ENCODE results near the gene NR1D2. TPM values are rescaled to one million over a fixed set of nuclear protein-coding genes. Genes with fewer than 3 reads are reported as not detected.
"Not testable (repeated sequence)": the region's sequence is repeated elsewhere in the genome, so short reads cannot be mapped to it uniquely, and the experiment has no call there.

The NR1D2 gene
- polyA plus RNA-seq (2013, experiment 1 of 2; ENCODE audit: insufficient read length), result 15.4 TPM
- polyA plus RNA-seq (2013, experiment 2 of 2; ENCODE audit: insufficient read length), result 17.0 TPM

DNA sequence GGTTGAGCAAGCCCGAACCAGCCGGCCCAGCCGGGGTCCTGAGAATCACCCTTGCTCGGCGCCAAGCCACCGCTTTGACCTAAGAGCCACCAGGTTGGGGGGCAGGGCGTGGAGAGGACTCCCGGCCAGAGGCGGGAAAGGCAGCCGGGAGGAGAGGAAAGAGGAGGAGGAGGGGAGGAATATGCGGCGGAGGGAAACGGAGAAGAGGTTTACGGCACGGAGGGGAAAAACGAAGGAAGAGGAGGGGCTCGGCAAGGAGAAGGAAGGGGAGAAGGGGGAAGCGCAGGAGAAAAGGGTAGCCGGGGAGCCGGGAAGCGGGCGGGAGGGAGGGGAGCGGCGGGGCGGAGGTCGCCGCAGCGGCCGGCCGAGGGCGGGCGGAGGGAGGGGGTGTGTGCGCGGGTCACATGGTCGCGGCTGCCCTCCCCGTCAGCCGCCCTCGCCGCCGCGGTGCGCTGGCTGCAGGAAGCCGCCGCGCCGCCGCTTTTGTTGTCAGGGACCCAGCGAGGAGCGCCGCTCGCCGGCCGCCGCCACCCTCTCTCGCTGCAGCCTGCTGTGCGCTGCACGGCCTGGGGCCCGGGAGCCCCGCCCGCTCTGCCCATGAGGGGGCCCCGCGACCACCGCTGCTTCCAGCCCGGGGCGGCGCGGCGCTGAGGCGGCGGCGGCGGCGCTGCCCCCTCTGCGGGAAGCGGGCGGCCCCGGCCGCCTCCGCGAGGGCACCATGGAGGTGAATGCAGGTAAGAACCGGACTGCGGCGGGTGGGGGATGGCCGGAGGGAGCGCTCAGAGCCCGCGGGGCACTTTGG is at the start of gene NR1D2:
NR1D2 (plus strand) TSS at position 426 of the 802 bp plus-strand sequence; CDS start at position 719, 293 bp downstream.
- peak; percentile 87 for DNase-seq

DNA sequence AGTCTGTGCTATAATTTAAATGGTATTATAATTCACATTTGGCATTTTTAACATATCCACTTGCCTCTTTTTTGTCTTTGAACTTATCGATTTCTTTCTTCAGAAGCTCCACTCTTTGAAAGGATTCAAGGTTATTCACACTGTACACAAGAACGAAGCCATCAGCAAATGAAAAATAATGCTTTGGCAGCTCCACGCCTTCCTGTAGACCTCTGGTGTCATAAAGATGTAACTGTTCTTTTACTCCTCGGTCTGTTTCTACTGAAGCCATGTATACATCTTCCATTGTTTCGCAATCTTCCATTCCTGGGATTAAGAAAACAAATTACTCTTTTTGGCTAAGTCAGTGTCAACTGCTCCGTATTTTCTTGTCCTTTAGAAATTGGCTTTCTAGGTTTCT is 44.3 kb upstream of the NR1D2 start:
- DNase-seq, result peak; percentile 63

DNA sequence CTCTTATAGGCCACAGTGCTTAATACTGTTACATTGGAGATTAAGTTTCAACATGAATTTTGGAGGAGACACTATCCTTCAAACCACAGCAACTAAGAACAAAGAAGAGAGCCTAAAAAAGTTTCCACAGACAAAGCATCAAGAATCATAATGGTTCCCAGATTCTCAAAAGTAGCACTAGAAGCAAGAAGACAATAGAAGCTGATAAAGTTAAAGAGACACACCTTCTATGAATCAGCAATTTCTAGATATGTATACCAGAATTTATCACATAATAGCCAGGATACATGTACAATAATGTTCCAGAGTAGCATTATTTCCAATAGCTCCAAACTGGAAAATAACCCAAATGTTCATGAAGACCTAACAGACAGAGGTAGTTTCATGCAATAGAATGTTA is 40.5 kb upstream of the NR1D2 start:
- DNase-seq, result no peak

DNA sequence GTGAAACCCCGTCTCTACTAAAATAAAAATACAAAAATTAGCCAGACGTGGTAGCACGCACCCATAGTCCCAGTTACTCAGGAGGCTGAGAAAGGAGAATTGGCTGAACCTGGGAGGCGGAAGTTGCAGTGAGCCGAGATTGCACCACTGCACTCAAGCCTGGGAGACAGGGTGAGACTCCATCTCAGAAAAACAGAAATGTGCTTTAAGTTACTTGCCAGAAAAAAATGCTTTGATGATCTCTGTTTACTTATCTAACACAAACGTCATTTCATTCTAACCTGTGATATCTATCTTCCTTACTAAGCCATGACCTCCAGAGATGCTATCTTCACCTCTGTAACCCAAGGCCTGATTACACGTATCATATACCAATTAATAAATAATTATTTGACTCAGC is 35.7 kb upstream of the NR1D2 start:
- DNase-seq, result no peak

DNA sequence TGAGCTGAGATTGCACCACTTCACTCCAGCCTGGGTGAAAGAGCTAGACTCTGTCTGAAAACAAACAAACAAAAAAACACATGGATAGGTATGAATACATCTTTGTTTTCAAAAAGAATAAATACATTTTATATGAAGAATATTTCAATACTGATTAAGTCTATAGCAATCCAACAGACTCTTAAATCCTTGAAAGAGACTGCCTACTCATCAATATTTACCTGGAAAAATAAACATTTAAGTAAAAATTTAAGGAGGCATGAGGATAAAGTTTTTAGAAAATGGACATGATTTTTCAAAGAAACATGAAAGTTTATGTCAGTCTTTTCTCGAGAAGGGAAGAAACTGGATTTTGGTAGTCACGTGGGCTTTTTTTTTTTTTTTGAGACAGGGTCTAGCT is 33.7 kb upstream of the NR1D2 start:
- DNase-seq, result no peak

DNA sequence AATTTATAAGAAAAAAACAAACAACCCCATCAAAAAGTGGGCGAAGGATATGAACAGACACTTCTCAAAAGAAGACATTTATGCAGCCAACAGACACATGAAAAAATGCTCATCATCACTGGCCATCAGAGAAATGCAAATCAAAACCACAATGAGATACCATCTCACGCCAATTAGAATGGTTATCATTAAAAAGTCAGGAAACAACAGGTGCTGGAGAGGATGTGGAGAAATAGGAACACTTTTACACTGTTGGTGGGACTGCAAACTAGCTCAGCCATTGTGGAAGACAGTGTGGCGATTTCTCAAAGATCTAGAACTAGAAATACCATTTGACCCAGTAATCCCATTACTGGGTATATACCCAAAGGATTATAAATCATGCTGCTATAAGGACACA is 32.8 kb upstream of the NR1D2 start:
- DNase-seq, result not testable (repeated sequence)

DNA sequence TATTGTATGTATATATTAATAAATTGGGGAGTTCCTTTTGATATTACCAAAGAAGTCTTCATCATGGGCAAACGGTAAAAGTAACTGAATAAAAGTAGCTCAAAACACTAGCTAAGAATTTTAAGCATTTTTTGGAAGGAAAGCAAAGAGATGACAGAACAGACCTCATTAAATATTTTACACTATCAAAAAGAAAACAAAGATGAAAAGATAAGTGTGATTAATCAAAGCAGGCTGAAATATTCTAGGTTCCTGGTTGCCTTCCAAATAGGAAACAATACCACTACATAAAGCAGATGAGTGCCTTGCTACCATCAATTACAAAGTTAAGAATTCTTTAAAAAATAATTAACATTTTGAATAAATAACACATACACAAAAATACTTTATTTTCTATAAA is 31.9 kb upstream of the NR1D2 start:
- no peak for DNase-seq

DNA sequence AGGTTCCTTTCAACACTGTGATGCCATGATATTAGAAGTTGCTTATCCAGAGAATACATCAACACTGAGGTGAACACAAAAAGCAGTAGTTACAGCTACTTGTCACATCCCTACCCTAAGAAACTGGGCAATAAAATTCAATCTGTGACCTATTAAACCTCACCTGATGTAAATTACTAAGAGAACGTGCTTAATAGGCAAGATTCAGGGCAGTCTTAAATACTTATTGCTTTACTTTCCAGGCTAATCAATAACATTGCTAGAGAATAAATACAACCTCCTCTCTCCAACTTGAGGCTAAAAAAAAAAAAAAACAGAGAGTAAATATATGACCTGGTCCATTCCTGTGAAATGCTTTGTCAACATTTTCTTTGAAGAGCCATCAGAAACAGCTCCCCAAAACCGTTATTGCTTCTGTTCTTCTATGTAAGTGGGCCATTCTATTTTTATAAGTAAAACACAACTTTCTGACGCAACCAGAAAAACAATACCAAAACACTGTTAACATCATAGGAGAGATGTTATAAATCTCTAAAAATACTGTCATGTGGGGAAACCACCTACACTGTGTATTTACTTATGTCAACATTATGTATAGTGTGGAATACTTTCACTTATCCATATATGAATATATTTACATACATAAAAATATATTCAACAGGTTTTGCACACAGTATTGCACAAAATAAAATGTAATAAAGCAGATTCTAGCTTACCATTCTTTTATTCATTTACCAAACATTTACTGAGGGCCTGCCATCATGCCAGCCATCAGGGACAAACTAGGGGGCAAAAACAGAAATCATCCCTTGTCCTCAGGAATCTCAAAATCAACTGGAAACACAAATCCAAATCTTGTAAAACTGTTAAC is 31.0 kb upstream of the NR1D2 start:
- DNase-seq, result no peak

DNA sequence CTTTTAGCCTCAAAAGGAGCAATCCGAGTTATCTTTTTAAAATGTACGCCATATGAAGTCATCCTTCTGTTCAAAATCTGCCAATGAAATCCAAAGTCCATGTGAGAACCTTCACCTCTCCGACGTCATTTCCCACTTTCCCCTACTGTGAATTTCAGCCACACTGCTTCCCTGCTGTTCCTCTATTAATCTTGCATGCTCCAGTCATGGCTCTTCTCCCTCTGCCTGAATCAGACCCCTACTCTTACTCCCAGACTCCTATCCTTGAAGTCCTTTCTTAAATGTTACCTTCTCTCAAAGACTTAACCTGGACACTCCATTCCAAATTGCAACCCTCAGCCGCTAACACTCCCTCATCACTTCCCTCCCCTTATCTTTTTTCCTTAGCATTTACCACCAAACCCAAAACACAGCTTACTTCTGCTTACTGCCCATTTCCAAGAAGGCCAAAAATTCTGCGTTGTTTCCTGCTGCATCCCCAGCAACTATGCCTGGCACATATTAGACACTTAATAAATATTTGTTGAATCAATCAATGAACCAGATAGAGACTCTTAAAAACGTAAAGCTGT is 29.5 kb upstream of the NR1D2 start:
- DNase-seq, result peak; percentile 43

DNA sequence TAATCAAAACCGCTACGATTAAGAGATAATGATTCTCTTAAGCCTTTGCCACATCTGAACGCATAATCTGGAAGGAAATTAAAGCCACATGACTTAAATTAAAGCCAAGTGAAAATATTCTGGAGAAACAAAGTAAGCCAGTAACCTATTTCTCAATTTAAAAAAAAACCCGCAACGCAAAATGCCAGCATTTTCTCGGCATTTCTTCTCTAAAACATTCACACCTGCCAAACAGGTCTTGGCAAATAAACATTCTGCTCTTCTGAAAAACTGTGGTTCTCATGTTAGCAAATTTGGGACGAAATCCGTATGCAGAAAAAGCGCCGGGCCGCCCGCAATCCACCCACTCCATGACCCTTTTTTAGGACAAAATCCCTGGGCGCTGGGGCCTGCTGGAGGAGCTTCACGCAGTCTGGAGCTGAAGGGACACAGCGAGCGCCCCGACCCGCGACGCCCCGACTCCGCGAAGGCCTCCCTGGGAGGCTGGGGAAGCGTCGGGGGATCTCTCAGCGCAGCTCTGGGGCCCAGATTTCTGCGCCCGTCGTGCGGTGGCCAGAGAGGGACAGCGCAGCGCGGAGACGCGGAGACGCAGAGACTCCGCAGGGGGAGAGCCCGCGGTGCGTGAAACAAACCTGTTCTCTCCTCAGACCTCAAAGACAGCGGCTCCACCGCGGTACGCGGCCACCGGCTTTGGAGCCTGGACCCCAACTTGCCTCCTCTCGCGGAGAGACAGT is 28.8 kb upstream of the NR1D2 start:
- no peak for DNase-seq

- DNase-seq, result peak; percentile 98
Observed at GRCh38 chr3:23916886-23917678, 28.0 kb upstream of the NR1D2 start, which contains the start of the genes NKIRAS1 and RPL15. TSS of gene NKIRAS1 (minus strand) at chr3:23916990. CDS start at chr3:23910904, 6,086 bp downstream. TSS of gene RPL15 (plus strand) at chr3:23917132. CDS start at chr3:23917860, 728 bp downstream.

GRCh38 chr3:23917679-23918303 is 27.3 kb upstream of the NR1D2 start:
- peak; percentile 57 for DNase-seq

- not testable (repeated sequence) for DNase-seq
Observed at GRCh38 chr3:23918331-23918730, 26.8 kb upstream of the NR1D2 start.

- no peak for DNase-seq
Observed at GRCh38 chr3:23919628-23920027, 25.5 kb upstream of the NR1D2 start.

GRCh38 chr3:23920151-23920655 is 24.9 kb upstream of the NR1D2 start:
- DNase-seq, result no peak

GRCh38 chr3:23921052-23921511 is 24.0 kb upstream of the NR1D2 start:
- DNase-seq, result no peak

DNA sequence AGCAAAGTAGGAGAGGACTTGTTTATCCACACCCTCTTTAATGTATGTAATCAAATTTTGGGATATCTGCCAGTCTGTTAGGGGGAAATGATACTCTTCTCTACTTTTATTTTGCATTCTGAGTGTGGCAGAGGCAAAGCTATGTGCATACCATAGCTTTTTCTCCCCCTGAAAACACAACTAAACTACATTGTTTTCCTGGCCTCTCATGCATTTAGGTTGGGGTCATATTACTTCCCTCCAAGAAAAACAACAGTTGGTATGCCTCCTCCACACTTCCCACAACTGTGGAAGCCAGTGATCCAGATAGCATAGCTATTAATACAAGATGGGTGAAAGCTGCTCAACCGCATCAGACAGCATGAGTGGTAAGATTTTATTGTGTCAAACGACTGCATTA is 21.3 kb upstream of the NR1D2 start:
- peak; percentile 91 for DNase-seq

DNA sequence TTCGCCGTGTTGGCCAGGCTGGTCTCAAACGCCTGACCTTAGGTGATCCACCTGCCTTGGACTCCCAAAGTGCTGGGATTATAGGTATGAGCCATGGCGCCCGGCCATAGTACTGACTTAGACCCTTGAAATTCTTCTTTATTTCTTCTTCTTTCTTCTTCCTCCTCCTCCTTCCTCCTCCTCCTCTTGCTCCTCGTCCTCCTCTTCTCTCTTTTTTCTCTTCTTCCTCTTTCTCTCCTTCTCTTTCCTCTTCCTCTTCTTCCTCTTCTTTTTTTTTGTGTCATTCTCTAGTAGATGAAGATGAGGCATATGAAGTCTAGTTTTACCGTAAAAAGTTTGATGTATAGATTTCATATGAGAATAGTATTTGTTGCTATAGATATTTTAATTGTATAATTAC is 18.8 kb upstream of the NR1D2 start:
- no peak for DNase-seq

- no peak for DNase-seq
Observed at GRCh38 chr3:23926736-23927135, 18.4 kb upstream of the NR1D2 start.

- DNase-seq, result no peak
Observed at GRCh38 chr3:23928524-23928923, 16.6 kb upstream of the NR1D2 start.

Measured in fibroblast of skin of scalp (primary cell).